GM21423 (cell line): ENCODE measurements around the gene CCDC87.
"Not testable (repeated sequence)": the region's sequence is repeated elsewhere in the genome, so short reads cannot be mapped to it uniquely, and the experiment has no call there.

ENCODE experiments used
- ATAC-seq: cut with Tn5 transposase; IDR thresholded peaks from one replicate; pipeline ENCODE4 v1.9.1; 2021; ENCODE audit warnings: mild to moderate bottlenecking, moderate library complexity; ENCODE audit not compliant: unreplicated experiment

The CCDC87 gene

DNA sequence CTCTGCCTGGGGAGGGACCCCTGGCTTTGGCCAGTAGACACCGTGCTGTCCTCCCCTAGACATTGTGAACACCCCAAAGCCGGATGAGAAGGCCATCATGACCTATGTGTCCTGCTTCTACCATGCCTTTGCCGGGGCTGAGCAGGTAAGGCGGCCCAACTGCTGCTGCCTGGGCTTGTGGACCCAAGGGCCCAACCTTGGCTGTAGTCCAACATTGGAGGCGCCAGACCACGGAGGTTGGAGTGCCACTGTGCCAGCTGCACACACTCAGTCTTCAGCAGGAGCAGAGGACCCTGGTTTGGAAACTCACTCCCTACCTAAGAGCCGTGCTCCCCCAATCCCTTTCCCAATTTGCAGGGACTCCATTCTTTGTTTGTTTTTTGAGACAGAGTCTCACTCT is 36.8 kb downstream of the CCDC87 start:
- ATAC-seq: no peak

- no peak for ATAC-seq
Measured at GRCh38 chr11:66555416-66555815, 37.4 kb downstream of the CCDC87 start.

- ATAC-seq: no peak
Measured at GRCh38 chr11:66554602-66555001, 38.3 kb downstream of the CCDC87 start.

GRCh38 chr11:66550887-66551286 is 42.0 kb downstream of the CCDC87 start:
- ATAC-seq: no peak

DNA sequence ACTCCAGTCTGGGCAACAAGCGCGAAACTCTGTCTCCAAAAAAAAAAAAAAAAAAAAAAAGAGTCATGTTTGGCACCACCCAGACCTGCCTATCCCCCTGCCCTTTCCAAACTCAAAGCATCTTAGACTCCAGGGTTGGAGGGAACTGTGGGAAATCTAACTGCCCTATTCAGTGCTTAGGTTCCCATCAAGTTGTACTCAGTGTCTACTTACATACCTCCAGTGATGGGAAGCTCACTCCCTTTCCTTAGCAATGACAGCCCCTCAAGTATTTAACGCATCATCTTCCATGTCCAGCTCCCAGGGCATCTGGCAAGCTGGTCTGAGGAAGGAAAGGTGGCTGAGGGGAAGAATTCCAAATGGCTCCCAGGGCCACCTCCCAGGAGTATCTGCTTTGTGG is 43.2 kb downstream of the CCDC87 start:
- no peak for ATAC-seq

- ATAC-seq: no peak
Measured at GRCh38 chr11:66548774-66549630, 43.9 kb downstream of the CCDC87 start.

DNA sequence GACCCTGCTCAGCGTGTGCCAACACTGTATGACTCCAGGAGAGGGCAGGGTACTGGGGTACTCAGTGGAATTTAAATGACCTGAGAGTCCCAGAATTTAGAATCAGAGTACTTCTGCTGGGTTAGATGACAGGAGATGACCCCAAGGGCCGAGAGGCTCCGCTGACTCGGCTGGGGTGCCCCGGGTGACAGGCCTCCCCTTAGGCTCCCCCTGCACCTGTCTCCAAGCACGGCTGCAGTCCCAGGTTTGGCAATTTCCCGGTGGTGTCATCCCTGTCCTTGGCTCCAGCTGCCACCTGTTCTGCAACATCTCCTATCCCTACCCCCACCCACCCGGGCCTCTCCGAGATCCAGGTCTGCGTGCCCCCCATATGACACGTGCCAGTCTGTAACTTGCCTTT is 44.8 kb downstream of the CCDC87 start:
- ATAC-seq: no peak

DNA sequence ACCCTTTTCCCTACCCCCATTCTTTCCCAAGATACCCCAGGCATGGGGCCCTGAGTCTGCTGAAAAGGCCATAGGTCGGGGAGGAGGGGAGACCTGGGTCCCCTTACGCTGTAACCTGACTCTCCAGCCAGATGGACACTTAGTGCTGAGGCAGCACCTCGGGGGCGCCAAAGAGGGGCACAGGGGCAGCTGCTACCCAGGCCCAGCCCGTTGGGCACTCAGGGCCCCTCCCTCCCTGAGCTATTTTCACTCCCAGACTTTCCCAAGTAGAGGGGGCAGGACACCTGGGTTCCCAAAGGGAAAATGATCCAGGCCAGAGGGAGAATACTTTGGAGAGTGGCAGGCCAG is 45.2 kb downstream of the CCDC87 start:
- ATAC-seq: no peak

- no peak for ATAC-seq
Measured at GRCh38 chr11:66546966-66547661, 45.7 kb downstream of the CCDC87 start.

DNA sequence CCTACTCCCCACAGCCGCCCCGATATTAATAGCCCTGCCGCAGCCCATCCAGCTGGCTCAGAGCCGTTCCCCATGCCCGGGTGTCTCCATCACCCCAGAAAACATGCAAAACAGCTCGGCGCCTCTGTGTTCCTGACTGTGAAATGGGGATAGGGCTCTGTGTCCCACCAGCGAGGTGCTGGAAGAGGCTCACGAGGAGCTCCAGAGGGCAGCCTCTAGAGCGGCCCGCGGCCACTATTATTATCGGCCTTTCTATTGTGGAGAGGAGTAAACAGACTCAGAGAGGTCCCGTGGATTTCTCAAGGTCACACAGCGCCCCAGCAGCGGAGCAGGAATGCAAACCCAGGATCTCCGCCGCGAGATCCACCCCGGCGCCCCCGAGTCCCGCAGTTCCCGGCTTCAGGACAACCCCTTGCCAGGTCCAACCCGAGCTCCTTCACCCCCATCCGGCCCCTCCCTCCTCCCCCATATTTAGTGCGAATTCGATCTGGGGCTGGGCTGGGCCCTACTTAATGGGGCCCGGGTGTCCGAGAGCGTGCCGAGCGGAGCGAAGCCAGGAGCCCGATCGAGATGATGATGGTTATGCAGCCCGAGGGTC is 46.4 kb downstream of the CCDC87 start, which contains the start of gene ACTN3:
Gene ACTN3, plus strand, starts transcription at position 536 of the 598 bp plus-strand sequence. Its CDS starts 35 bp downstream, at position 571.
- ATAC-seq: no peak

- ATAC-seq: peak; percentile 76
Measured at GRCh38 chr11:66545701-66546367, 47.0 kb downstream of the CCDC87 start, which contains the start of gene ZDHHC24. ZDHHC24 (minus strand) TSS chr11:66546048; CDS start chr11:66546003, 45 bp downstream.

- not testable (repeated sequence) for ATAC-seq
Measured at GRCh38 chr11:66544952-66545351, 47.9 kb downstream of the CCDC87 start.

GRCh38 chr11:66543263-66544107 is 49.4 kb downstream of the CCDC87 start:
- peak; percentile 32 for ATAC-seq

- ATAC-seq: no peak
Measured at GRCh38 chr11:66542362-66542761, 50.5 kb downstream of the CCDC87 start.

- ATAC-seq: no peak
Measured at GRCh38 chr11:66541892-66542291, 51.0 kb downstream of the CCDC87 start.

- not testable (repeated sequence) for ATAC-seq
Measured at GRCh38 chr11:66540598-66540997, 52.3 kb downstream of the CCDC87 start.
